ENCODE results near the gene WFDC12. TPM values are rescaled to one million over a fixed set of nuclear protein-coding genes. Genes with fewer than 3 reads are reported as not detected.
A peak's percentile ranks its signal among the peaks of the same experiment; 100 is the strongest.

Gene WFDC12
- total RNA-seq, 2 donors from 2014 or later, result not detected

DNA sequence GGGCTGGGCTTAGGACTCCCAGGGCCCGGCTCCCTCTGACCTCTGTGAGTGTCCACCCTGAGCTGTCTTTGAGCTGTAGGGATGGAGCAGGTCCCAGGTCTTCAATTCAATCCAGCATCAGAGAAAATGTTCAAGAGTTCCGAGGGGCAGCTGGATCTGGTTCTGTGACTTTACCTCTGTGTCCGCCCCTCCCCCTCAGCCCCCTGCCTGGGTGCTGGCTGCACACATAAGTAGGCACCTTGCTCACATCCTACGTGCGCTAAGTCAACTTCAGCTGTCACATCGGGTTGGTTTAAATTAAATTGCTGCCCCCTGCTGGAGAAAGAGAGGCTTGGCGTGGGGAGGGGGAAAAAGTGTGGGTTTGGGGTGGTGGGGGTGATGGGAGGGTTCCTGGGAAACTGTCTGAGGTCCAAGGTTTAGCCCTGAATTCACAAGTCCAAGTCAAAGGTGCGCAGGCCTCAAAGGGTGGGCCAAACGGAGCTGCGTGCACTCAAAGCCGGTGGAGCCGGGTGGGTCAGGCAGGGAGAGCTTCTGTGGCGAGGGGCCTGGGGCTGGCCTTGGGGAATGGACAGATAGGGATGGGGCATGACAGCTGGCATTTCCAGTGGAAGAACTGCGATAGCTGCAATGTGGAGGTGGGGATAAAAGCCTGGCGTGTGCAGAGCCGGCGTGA lies 12.3 kb downstream of the WFDC12 start:
- H3K27me3 Mint-ChIP-seq (ENCODE audit: insufficient read depth), result no peaks in the 10 kb centered on the region
- Histone ChIP-seq H3K27me3 (ENCODE audit: control insufficient read depth, insufficient read depth, low read length, poor library complexity, severe bottlenecking) (no peaks in the 10 kb centered on the region), H3K4me3 (ENCODE audit: low read length) (no peak overlapping the region), H3K27ac (ENCODE audit: low read depth, low read length) (no peak overlapping the region), H3K9ac (ENCODE audit: extremely low read depth, low read length, poor library complexity, severe bottlenecking) (no peak overlapping the region), H3K36me3 (ENCODE audit: control insufficient read depth, insufficient read depth, low read length) (no peaks in the 10 kb centered on the region), H3K4me1 (ENCODE audit: control insufficient read depth, insufficient read depth, low read length) (no peaks in the 10 kb centered on the region), H3K9me3 (ENCODE audit: control insufficient read depth, low read length) (no peaks in the 10 kb centered on the region)
- H3K4me3 Mint-ChIP-seq, result no peak overlapping the region
- H3K4me1 Mint-ChIP-seq, result no peaks in the 10 kb centered on the region
- DNase-seq, result peak; percentile 80
- TF ChIP-seq, protein P1, sequence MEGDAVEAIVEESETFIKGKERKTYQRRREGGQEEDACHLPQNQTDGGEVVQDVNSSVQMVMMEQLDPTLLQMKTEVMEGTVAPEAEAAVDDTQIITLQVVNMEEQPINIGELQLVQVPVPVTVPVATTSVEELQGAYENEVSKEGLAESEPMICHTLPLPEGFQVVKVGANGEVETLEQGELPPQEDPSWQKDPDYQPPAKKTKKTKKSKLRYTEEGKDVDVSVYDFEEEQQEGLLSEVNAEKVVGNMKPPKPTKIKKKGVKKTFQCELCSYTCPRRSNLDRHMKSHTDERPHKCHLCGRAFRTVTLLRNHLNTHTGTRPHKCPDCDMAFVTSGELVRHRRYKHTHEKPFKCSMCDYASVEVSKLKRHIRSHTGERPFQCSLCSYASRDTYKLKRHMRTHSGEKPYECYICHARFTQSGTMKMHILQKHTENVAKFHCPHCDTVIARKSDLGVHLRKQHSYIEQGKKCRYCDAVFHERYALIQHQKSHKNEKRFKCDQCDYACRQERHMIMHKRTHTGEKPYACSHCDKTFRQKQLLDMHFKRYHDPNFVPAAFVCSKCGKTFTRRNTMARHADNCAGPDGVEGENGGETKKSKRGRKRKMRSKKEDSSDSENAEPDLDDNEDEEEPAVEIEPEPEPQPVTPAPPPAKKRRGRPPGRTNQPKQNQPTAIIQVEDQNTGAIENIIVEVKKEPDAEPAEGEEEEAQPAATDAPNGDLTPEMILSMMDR (conservative IDR thresholded peaks at IDR 0.05), result peak; percentile 82
- WGBS, 2 experiments (ENCODE audit: insufficient coverage in 1 of 2, insufficient read length in 1 of 2), result 66 to 68% methylated on average over 6 to 17 of the region's 17 CpGs
- H3K9me3 Mint-ChIP-seq, result no peaks in the 10 kb centered on the region
- H3K27ac Mint-ChIP-seq, result no peak overlapping the region
- H3K36me3 Mint-ChIP-seq (ENCODE audit: low read depth), result no peaks in the 10 kb centered on the region

DNA sequence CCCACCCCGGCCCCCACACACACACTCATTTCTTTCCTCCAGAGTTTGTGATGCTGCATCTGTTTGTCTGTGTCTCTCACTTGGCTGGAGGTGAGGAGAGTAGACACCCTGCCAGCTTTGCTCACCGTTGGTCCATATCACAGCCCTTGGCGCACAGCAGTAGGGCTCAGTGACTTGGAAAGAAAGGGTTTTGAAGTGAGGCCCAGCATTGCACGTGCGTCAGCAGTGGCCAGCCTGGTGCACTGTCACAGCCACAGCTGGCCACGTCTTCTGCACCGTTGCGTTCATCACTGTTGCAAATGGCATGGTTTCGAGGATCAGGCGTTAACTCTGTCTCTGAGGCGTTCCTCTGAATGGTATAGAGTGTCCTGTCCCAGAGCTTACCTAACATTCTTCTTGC lies 13.0 kb downstream of the WFDC12 start:
- 89 to 90% methylated on average over 10 to 11 of the region's 11 CpGs for WGBS, 2 experiments (ENCODE audit: insufficient coverage in 1 of 2, insufficient read length in 1 of 2)
- Mint-ChIP-seq H3K27ac (no peak overlapping the region), H3K4me3 (no peak overlapping the region), H3K4me1 (no peaks in the 10 kb centered on the region), H3K9me3 (no peaks in the 10 kb centered on the region), H3K27me3 (ENCODE audit: insufficient read depth) (no peaks in the 10 kb centered on the region), H3K36me3 (ENCODE audit: low read depth) (no peaks in the 10 kb centered on the region)
- TF ChIP-seq, protein P1 (conservative IDR thresholded peaks at IDR 0.05), result no peak
- Histone ChIP-seq H3K4me3 (ENCODE audit: low read length) (no peak overlapping the region), H3K36me3 (ENCODE audit: control insufficient read depth, insufficient read depth, low read length) (no peaks in the 10 kb centered on the region), H3K9me3 (ENCODE audit: control insufficient read depth, low read length) (no peaks in the 10 kb centered on the region), H3K27ac (ENCODE audit: low read depth, low read length) (no peak overlapping the region), H3K9ac (ENCODE audit: extremely low read depth, low read length, poor library complexity, severe bottlenecking) (no peak overlapping the region), H3K4me1 (ENCODE audit: control insufficient read depth, insufficient read depth, low read length) (no peaks in the 10 kb centered on the region), H3K27me3 (ENCODE audit: control insufficient read depth, insufficient read depth, low read length, poor library complexity, severe bottlenecking) (no peaks in the 10 kb centered on the region)
- no peak for DNase-seq

DNA sequence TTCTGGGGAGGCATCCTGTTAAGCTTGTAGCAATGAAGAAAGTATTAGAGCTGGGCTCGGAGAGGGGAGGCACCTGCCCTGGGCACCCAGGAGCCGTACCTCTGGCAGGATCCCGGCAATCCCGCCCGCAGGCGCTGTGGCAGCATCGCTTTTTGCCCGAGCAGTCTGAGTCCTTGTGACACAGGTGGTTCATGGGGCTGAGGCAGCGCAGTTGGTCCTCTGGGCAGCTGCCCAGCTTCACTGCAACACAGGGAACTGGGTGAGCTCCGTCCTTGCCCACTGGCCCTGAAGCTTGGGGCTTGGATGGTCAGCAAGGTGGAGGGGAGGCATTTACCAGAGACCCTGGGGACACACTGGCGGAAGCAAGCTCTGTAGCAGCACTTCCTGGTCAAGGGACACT lies 14.0 kb downstream of the WFDC12 start:
- H3K36me3 Mint-ChIP-seq (ENCODE audit: low read depth), result no peaks in the 10 kb centered on the region
- TF ChIP-seq, protein P1 (conservative IDR thresholded peaks at IDR 0.05), result no peak
- Histone ChIP-seq H3K27me3 (ENCODE audit: control insufficient read depth, insufficient read depth, low read length, poor library complexity, severe bottlenecking) (no peaks in the 10 kb centered on the region), H3K4me3 (ENCODE audit: low read length) (no peak overlapping the region), H3K9ac (ENCODE audit: extremely low read depth, low read length, poor library complexity, severe bottlenecking) (no peak overlapping the region), H3K27ac (ENCODE audit: low read depth, low read length) (no peak overlapping the region), H3K9me3 (ENCODE audit: control insufficient read depth, low read length) (no peaks in the 10 kb centered on the region), H3K36me3 (ENCODE audit: control insufficient read depth, insufficient read depth, low read length) (no peaks in the 10 kb centered on the region), H3K4me1 (ENCODE audit: control insufficient read depth, insufficient read depth, low read length) (no peaks in the 10 kb centered on the region)
- H3K4me3 Mint-ChIP-seq, result no peak overlapping the region
- H3K27ac Mint-ChIP-seq, result no peak overlapping the region
- WGBS, 2 experiments (ENCODE audit: insufficient coverage in 1 of 2, insufficient read length in 1 of 2), result 95 to 100% methylated on average over 6 to 11 of the region's 11 CpGs
- DNase-seq, result no peak
- no peaks in the 10 kb centered on the region for H3K9me3 Mint-ChIP-seq
- no peaks in the 10 kb centered on the region for H3K4me1 Mint-ChIP-seq
- no peaks in the 10 kb centered on the region for H3K27me3 Mint-ChIP-seq (ENCODE audit: insufficient read depth)
